ENCODE data around the gene KIF4A.

KIF4A gene

DNA sequence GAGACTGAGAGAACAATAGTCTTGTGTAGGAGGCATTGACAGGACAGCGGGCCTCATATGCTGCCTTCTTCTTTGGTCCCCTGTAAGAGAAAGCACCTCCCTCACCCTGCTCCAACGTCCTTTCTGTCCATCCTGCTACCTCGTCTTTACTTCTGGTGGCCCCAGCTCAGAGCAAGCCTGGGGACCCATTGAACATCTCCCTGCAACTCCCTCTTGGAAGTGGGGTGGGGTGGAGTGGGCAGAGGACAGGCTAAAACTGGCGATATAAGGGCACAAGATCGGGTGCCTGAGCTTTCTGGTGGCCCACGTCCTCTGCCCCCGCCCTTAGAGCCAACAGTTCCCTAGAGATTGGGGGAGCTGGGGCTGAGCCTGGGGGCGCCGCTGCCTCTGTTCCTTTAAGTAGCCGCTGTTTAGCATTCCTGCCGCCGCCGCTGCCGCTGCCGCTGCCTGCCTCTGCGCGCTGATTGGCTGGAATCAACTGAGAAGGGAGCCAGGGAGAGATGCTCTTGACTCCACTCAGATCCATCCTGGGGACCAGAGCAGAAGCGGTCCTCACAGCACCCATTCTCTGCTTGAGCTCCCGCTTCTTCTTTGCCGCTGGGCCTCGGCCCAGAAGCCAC lies 154.5 kb downstream of the KIF4A start, which contains the start of gene DLG3:
Gene DLG3, plus strand, starts transcription at position 510 of the 620 bp plus-strand sequence. CDS start 367 bp downstream, outside the sequence.
- DNase-seq (ENCODE audit: low read depth), result no peak

- no peak for DNase-seq (ENCODE audit: low read depth)
Observed at GRCh38 chrX:70444946-70445656, 155.2 kb downstream of the KIF4A start.

DNA sequence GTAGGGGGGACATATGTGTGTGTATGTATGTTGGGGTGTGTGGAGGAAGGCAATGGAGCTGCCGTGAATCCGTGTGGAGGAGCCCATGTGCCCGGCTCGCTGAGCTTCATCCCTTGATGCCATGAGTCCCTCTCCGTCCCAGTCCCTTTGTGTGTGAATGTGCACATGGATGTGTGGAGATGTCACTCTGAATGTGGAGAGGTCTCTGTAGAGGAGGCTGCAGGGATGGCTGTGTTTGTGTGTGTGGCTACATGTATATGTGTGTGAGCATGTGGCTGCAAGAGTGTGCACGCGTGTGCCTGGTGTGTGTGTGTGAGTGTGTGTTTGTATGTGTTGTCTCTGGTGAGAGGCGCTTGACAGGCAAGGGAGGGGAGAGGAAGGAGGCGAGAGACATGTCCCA lies 156.0 kb downstream of the KIF4A start:
- DNase-seq (ENCODE audit: low read depth), result no peak

DNA sequence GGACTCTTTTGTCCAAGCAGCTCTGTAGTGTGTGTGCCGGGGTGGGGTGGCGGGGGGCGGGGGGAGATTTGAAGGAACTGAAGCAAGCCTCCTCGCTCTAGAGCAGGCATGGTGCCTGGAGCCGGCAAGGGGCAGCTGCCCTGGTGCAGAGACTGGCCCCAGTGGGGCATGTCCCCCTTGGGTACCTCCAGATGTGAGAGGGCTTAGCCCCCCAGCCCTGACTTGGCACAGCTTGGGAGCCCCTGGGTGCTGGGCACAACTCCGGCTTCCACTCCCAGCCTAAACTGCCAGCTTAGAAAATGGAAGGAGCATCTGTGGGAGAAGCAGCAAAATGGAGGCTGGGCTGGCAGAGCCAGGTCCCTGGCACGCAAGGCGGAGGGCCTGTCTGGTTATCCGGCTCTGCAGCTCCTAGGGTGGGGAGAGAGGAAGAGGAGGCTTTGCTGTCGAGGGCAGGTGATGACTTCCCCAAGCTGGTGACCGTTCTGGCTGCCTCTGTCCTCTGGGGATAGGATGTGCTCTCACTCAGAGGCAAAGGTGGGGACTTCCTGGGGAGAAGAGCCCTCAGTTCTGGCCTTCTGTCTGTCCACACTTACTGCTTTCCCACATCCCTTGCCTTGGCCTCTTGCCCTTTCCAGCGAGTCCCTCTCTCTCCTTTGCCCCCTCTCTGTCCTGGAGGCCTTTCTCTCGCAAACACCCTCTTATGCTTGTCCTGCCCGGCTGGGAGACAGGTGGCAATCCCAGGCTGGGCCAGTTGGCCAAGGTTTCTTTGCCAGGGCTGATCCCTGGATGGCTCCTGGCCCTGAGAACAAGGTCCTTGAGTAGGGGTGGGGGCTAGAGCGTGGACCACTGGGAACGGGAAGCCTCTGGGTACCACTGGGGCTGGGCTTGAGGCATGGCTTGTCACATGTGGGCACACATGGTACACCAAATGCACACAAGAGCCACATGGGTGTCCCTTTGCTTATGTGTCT lies 156.8 kb downstream of the KIF4A start:
- no peak for DNase-seq (ENCODE audit: low read depth)

- no peak for DNase-seq (ENCODE audit: low read depth)
Observed at GRCh38 chrX:70449457-70449966, 159.6 kb downstream of the KIF4A start.

DNA sequence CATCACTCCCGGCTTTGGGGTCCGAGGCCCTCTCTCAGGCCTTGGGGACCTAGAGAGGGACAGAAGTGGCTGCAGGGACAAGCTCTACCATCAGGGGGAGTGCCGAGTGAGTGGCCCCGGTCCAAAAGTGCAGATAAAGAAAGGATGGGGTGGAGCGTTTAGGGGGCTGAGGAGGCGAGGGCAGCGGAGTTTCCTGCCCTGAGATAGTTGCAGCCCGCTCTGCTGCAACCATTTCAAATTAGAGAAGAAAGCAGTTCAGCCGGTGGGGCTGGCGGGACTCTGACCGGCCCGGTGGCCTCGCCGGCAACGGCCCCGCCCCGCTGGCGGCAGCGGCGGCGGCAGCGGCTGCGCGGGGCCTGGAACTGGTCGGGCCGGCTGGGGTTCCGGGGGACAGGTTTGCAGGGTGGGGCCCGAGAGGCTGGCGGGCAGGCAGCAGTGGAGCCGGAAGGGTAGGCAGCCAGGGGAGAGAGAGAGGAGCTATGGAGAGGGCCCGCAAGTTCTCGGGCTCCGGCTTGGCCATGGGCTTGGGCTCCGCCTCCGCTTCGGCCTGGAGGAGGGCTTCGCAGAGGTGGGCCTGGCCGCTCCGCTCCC lies 162.3 kb downstream of the KIF4A start:
- DNase-seq (ENCODE audit: low read depth), result no peak

DNA sequence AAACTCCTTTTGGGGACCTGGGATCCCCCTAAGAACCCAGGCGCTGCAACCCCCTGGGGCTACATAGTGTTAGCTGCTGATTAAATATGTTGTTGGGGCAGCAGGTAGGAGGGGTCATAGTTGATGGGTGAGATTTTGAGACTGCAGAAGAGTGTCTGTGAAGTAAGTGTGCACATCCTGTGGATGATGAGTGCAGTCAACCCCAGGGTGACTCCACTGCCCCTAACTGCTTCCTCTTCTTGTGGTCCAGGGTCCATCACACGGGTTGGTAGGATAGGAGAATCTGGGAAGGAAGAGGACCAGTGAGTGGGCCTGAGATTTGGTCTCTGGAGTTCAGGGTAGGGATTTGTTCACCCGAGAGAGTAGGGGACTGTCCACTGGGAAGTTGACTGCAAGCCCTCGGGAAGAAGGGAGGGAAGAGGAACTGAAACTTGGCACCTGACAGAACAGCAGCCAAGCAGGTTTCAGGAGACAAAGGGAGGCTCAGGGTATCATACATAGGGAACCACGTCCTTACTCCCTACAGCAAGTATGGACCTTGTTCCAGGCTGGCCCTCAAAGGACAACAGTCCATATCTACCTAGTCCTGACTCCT lies 163.2 kb downstream of the KIF4A start:
- no peak for DNase-seq (ENCODE audit: low read depth)

- DNase-seq (ENCODE audit: low read depth), result no peak
Observed at GRCh38 chrX:70454441-70455365, 164.8 kb downstream of the KIF4A start.

DNA sequence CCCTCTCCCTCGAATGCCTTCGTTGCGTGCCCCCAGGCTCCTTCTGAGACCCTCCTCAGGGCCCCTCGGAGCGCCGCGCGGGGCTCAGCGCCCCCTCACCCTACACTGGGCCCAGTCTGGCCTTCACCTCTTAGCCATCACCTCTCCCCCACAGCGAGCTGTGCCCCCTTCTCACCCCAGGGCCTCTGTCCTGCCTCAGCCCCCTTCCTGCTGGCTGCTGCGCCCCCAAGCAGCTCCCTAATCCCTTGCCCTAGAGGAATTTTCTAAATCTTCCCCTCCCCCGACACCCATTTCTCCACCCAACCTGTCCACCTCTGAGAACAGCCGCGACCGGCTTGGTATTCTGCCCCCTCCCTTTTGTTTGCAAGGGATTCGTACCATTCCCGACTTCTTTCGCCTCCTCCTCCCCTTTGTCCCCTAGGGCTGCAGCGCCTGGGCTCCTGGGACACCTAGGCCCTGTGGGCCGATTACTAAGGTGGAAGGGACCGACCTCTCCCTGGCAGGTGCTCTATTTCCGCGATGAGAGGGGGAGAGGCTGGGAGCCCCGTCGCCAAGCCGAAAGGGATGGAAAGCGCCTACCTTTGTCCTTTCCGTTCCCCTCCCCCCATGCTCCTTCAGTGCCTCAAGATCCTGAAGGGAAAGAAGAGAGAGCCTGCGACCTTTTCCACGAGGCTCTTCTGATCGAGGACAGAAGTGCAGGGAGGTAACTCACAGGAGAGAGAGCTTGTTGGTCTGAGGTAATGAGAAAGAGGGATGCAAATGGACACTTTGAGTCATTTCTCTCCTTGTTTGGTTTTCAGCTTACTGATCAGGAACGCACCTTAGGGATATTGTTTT lies 165.7 kb downstream of the KIF4A start:
- DNase-seq (ENCODE audit: low read depth), result no peak

DNA sequence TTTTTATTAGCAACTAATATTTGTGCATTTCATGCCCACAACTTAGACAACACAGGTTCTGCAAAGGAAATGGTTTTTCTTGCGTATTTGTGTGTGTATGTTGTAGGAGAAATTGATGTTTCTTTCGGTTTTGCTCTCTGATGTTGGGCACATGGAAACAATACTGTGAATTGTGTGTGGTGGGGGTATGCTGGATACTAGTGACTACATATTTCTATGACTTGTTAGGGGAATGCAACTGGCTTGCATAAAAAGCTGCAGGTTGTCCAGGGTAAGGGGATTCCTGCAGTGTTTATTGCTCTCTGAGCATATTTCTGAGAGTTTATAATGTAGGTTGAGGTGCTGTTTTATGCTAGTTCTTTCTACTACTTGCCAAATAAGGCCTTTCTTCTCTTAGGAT lies 166.4 kb downstream of the KIF4A start:
- no peak for DNase-seq (ENCODE audit: low read depth)

- DNase-seq (ENCODE audit: low read depth), result no peak
Observed at GRCh38 chrX:70461026-70461425, 171.1 kb downstream of the KIF4A start.

DNA sequence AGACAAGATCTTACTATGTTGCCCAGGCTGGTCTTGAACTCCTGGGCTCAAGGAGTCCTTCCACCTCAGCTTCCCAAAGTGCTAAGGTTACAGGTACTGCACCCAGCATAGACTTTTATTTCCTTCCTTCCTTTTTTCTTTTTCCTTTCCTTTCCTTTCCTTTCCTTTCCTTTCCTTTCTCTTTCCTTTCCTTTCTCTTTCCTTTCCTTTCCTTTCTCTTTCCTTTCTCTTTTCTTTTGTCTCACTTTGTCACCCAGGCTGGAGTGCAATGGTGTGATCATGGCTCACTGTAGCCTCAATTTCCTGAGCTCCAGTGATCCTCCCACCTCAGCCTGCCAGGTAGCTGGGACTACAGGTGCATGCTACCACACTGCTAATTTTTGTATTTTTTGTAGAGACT lies 174.1 kb downstream of the KIF4A start:
- no peak for DNase-seq (ENCODE audit: low read depth)

DNA sequence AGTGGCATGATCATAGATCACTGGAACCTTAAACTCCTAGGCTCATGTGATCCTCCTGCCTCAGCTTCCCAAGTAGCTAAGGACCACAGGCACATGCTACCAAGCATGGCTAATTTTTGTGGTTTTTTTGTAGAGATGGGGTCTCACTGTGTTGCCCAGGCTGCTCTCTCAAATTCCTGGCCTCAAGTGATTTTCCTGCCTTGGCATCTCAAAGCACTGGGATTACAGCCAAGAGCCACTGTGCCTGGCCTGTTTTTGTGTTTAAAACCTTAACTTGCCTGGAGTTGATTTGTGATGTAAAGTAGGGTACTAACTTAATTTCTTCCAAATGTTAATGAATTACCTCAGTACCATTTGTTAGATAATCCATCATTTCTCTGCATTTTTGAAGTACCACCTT lies 177.1 kb downstream of the KIF4A start:
- DNase-seq (ENCODE audit: low read depth), result no peak

DNA sequence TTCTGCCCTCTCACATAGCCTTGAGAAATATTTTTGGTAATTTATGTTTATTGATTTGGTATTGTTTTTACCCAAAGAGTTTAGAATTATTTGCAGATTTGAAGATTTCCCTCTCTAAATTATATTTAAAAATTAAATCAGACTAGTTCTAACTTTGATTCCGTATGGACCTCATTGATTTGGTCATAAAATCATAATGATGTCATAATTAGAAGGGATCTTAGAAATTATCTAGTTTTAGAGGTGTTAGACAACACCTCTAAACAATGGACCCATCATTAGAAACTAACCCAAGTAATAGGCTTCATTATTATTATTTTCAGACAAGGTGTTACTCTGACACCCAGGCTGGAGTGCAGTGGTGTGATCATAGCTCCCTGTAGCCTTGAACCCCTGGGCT lies 178.8 kb downstream of the KIF4A start:
- no peak for DNase-seq (ENCODE audit: low read depth)
